SIG-M5 (cell line): ENCODE data around the gene TRPV4.

Experiments used
- DNase-seq: peaks from one replicate; lab custom pipeline; 2025; lab: John Stamatoyannopoulos, UW

The TRPV4 gene

GRCh38 chr12:109762071-109762672 is 71.0 kb downstream of the TRPV4 start:
- DNase-seq = no peak

- DNase-seq = no peak
These were observed 72.0 kb downstream of the TRPV4 start for GRCh38 chr12:109760930-109761921.

DNA sequence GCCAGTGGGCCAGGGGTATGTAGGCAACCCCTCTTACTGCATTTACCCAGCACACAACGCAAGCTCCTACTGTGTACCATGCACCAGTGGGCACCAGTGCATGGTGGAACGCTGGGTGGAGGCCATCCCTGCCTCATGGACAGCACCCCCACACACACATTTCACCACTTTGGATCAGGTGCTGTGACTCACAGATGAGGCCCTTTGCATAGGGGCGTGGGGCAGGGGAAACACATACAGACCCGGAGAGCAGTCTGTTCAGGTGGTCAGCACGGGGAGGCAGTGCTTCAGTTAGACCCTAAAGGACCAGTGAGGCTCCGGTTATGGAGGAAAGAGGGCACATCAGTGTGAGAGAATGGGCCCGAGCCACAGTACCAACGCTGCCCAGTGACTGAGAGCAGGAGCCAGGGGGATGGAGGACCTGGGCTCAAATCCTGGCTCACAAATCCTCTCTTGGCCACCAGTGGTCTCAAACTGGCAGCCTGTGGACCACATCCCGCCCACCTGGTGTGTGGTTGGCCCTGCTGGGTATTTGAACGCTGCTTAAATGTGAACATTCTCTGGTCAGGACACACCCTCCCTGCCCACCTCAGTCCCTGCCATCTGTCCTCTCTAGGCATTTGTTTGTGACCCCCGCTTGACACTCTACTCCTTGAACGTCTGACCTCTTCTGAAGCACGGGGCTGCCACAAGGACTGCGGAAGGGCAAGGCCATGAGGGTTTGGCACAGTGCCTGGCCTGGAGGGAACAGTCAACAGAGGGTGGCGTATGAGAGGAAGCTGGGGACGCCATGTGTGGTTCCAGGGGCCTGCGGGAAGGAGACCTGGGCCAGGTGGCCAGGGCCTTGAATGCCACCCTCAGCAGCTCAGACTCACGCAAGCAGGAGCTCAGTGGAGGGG is 72.9 kb downstream of the TRPV4 start:
- DNase-seq = no peak

DNA sequence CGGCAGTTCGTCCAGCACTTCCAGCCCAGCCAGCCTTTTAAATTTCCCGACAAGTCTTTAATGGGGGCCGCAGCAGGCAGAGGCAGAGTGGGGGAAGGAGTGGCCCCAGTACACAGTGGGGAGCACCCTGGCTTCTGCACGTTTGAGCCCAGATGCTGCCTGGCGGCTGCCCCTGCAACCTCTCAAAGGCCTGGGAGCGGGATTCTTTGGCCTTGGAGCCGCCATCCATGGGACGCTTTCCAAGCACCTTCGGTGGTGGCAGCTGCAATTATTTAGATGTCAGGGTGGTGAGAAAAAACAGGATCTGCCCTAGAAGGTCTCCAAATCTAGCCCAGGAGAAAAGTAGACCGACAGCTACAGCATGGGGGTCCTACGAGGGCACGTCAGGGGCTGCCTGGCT is 73.6 kb downstream of the TRPV4 start:
- no peak for DNase-seq

- no peak for DNase-seq
These were observed 74.5 kb downstream of the TRPV4 start for GRCh38 chr12:109758426-109759420.

DNA sequence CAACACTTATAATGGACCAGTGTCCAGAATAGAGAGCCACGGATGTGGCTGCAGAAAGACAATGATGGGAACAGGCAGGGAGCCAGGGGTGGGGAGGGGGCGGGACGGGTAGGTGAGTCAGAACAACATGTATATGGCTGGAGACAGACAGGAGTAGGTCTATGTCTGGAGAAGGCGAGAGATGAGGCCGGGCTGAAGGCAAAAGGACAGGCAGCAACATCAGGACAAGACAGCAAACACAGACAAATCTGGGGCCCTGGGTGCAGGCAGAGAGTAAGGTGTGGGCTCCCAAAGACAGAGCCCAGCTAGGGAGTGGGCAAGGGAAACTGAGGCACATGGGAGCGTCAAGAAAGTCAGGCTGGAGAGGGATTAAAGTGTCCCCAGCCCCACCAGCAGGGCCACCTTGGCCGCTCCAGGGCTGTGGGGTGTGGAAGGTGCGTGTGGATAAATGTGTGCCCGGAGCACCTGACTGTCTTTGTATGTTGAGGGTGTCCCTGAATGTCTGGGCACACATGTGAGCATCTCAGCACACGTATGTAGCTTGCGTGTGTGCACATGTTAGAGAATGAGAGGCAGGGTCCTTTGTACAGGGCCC is 75.4 kb downstream of the TRPV4 start:
- no peak for DNase-seq

DNA sequence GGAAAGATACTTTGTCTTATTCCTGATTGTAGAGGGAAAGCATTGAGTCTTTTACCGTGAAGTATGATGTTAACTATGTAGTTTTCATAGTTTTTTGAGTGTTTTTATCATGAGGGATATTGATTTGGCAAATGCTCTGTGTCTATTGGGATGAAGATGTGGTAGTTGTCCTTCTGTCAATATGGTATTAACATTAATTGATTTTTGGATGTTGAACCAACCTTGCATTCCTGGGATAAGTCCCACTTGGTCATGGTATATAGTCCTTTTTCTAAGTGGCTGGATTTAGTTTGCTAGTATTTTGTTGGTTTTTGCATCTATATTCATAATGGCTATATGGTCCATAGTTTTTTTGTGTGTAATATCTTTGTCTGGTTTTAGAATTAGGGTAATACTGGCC is 76.7 kb downstream of the TRPV4 start:
- no peak for DNase-seq

DNA sequence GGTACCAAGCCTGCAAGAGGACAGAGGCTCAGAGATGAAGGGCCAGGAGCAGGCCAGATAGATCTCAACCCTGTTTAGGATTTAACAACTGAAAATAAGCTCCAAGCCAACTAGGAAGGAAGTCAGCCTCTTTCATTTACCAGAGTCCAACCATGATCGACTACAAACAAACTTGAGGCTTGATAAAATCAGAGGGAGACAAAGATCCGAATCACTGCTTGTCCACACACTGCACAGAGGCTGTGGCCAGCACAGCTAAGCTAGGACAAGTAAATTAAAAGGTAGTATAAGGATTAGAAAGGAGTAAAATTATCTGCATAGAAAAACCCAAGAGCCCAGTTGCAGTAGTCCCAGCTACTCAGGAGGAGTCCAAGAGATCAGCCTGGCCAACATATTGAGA is 79.2 kb downstream of the TRPV4 start:
- DNase-seq = no peak

GRCh38 chr12:109753054-109753401 is 80.2 kb downstream of the TRPV4 start:
- DNase-seq = no peak

DNA sequence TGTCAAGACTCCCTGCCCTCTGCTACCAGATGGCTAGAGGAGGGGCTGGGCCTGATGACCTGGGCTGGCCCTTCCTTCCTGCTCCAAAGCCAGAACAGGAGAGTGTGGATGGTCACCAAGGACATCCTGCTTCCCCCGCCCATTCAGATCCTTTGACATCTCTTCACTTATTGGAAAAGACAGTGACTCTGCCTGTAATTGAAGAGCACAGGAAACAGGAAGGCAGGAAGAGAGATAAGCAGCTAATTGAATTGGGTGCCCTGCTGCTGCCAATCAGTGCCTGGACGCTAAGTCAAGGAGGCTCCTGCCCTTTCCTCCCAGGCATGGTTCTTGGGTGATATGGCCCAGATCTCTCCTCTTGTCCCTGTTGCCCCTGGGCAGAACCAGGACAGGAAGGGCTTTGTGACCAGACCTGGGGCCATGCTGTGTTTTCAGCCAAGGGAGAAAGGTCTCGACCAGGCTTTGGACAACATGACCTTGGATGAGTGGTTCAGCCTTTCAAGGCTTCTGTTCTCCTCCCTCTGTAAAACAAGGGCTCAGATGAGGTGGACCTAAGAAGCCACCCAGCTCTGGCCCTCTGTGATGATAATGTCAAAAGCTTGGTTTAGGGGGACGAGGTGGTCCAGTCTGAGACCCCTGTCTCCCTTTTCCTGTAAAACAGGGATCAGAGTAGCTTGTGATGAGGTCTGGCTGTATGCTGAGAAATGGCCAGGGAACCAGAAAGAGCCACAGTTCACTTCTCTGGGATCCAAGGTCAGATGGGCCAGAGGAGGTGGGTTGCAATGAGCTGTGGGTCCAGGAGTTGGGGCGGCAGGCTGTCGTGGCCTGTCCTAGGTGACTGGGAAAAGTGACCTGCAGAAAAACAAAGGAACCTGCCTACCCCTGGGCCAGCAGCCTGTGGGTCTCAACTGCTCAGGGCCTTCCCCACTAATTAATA is 80.8 kb downstream of the TRPV4 start:
- DNase-seq = no peak

DNA sequence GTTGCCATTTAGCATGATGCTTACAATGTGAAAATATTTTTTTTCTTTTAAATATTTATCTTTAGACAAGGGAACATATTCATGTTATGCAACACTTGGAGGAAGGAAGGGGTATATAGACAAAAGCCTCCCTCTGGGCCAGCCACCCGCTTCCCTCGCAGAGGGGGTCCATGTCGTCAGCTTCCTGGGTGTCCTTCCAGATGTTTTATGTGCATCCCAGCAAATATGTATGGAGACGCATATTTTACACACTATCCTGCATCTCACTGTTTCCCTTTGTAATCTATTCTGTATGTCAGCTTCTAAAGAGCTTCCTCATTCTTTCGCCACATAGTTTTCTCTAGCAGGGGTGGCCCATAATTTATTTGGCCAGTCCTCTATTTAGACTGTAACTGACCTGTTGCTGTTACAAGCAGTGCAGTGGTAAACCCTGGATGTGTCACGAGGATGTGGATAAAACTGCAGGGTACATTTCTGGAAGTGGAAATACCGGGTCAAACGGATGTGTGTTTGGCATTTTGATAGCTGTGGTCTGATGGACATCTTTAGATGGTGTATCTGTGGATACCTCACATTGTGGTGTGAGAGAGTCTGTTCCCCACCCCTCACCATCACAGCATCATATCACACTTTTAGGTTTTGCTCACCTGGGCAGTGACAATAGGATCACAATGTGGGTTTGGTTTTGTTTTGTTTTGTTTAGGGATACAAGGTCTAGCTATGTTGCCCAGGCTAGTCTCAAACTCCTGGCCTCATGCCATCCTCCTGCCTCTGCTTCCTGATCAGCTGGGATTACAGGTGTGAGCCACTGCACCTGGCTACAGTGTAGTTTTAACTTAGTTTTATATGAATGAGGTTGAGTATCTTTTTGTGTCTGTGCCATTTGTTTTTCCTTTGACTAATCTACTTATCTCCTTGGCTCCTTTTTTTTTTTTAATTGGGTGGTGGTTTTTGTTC is 87.9 kb downstream of the TRPV4 start:
- no peak for DNase-seq

- no peak for DNase-seq
These were observed 89.2 kb downstream of the TRPV4 start for GRCh38 chr12:109744026-109744425.

DNA sequence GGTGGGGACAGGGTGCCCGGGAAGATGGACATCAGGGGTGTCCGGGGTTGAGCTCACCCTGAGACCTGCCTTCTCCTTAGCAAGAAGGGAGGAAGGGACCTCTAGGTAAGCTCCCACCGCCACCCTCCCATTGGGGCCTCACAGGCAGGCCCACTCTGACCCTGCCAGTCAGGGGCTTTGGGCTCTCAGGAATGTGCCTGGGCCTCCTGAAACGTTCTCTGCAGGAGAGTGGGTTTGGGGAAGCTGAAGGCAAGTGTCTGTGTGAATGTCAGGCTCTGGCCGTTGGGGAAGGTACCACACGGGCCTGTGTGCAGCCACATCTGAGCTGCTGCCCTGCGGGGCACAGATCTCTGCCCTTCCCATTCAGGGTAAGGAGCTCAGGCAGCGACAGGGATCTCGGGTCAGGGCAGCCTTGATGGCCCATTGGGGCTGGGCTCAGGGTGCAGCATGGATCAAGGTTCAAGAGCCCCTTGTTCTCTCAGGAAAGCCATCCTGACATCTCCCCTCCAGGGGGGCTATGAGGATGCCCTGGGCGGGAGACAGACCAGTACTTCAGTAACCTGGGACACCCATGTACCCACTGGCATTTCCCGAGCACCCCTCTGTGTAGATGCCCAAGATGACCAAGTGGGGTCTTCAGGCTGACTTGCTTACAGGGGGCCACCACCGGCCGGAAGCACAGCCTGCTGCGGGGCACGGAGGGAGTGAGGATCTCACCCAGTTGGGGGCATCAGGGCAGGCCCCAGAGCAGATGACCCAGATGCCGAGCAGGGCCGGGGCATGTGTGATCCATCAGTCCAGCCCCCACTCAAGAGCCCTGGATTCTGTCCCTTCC is 89.9 kb downstream of the TRPV4 start:
- no peak for DNase-seq

DNA sequence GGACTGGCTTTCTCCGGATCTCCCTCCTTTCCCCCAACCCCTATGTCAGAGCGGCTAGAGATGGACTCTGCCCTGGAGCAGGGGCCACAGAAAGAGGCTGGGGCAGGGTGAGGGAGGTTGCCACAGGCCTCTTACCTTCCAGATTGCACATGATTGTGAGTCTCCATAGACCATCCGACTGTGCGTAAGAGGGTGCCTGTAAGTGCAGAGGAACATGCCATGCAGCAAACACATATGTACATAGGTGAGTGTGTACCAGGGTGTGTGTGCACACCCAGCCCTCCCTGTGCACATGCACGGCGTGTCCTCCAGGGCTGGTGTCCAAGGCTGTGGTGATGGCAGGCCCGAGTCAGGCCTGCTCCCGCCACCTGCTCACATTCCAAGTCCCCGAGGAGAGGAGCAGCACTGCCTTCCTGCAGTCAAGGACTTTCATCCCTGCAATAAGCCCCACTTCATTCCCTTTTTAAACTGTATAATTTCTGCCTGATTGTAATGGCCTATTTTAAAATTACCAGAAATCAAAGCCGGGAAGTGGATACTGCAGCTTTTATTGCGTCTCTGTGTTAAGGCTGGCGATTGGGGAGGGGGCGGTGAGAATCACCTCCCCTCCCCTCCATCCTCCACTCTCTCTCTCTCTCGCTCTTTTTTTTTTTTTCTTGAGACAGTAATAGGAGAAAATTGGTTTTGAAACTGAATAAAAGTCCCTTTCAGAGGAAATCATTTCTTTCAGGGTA is 91.1 kb downstream of the TRPV4 start:
- DNase-seq = no peak

- no peak for DNase-seq
These were observed 91.8 kb downstream of the TRPV4 start for GRCh38 chr12:109741286-109741969.

- DNase-seq = no peak
These were observed 92.4 kb downstream of the TRPV4 start for GRCh38 chr12:109740694-109741245.
